ENCODE measurements around the gene SEPHS2. TPM values are rescaled to one million over a fixed set of nuclear protein-coding genes. Genes with fewer than 3 reads are reported as not detected.

The SEPHS2 gene
- total and polyA plus RNA-seq, 2 of the 8 experiments (the other 6 are each of a cell fraction or from before 2014, with no cell fraction given), result 28.2 to 61.8 TPM

DNA sequence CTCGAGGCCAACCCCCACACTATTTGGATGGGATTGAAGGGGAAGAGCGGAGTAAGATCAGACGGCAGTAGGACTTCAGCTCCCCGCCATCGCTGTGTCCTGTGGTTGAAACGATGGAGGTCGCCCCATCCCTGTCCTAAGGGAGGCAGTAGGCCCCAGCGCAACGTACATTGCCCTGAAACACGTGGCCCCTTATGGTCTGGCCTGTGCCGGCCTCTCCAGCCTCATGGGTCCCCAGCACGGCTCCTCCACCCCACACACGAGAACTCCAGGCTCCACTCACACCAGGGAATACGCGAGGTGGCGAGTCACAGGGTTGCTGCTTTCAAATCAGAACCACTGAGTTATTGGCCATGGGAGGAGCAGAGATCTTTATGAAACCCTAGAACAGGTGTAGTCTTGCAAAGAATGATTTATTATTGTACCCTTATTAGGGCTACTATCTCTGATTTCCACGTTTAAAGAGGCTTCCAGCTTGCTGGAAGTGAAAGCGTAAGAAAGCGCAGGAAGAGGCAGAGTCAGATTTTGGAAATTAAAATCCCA is 15.2 kb downstream of the SEPHS2 start:
- Histone ChIP-seq H2AFZ (ENCODE audit: low read length) (peak overlapping the region; percentile 93), H4K91ac (replicated peaks; ENCODE audit: insufficient read length, low read length) (peak overlapping the region; percentile 20), H3K4me3 (ENCODE audit: extremely low read depth in 1 of 4, insufficient read depth in 2 of 4, low read depth in 3 of 4, low read length in 4 of 4) (peak overlapping the region in 1 of 4 experiments; percentile 84; a peak in 2 of 8 replicates), H4K8ac (ENCODE audit: extremely low read depth, insufficient read depth, low read length) (no peak overlapping the region), H3K23ac (ENCODE audit: insufficient read length) (no peak overlapping the region), H2BK120ac (replicated peaks; ENCODE audit: low read depth, low read length) (no peak overlapping the region), H3K79me2 (ENCODE audit: control insufficient read depth in 1 of 2, insufficient read depth in 2 of 2, low read length in 2 of 2) (peaks cover 0 to 21% of the 10 kb centered on the region in 2 experiments; a peak in 2 of 4 replicates), H3K4me2 (ENCODE audit: insufficient read depth in 1 of 2, low read depth in 2 of 2, low read length in 2 of 2) (peak overlapping the region; percentile 48 to 55), H3K4ac (replicated peaks; ENCODE audit: insufficient read length, low read depth, low read length) (no peak overlapping the region), H3K56ac (replicated peaks; ENCODE audit: insufficient read length, low read depth, low read length) (no peak overlapping the region), H3K18ac (ENCODE audit: extremely low read depth, low read length) (no peak overlapping the region; the same call in 1 of the 2 replicates), H2AK5ac (ENCODE audit: low read depth, low read length) (no peak overlapping the region), H2BK20ac (ENCODE audit: low read length) (no peak overlapping the region), H2BK5ac (ENCODE audit: low read depth, low read length) (0 out of 2 replicates have a peak overlapping the region, but pooled peaks have one; percentile 9), H3K9ac (replicated peaks in 1 of 4; ENCODE audit: extremely low read depth in 1 of 4, low read depth in 3 of 4, low read length in 3 of 4) (peak overlapping the region in 1 of 4 experiments; percentile 38; a peak in 1 of 7 replicates), H3K9me3 (ENCODE audit: insufficient read depth in 2 of 2, low read depth in 1 of 2, low read length in 1 of 2) (no peaks in the 10 kb centered on the region), H4K5ac (ENCODE audit: insufficient read length, low read depth, low read length) (peak overlapping the region; percentile 16), H3K4me1 (replicated peaks in 1 of 4; ENCODE audit: control insufficient read depth in 3 of 4, insufficient read depth in 4 of 4, low read length in 3 of 4) (peaks cover 0 to 6% (median 4%) of the 10 kb centered on the region in 4 experiments; a peak in 4 of 7 replicates), H4K20me1 (replicated peaks in 1 of 2; ENCODE audit: control insufficient read depth in 1 of 2, insufficient read depth in 2 of 2, low read length in 2 of 2) (peaks cover 2% of the 10 kb centered on the region in 2 experiments), H3K36me3 (ENCODE audit: control insufficient read depth in 2 of 4, insufficient read depth in 4 of 4, low read length in 3 of 4) (peaks cover 8 to 14% (median 9%) of the 10 kb centered on the region in 4 experiments; a peak in 7 of 8 replicates), H3K27ac (ENCODE audit: low read depth, low read length) (peak overlapping the region; percentile 12; the same call in 1 of the 2 replicates), H3K27me3 (replicated peaks in 1 of 4; ENCODE audit: control insufficient read depth in 3 of 4, extremely low read depth in 1 of 4, insufficient read depth in 3 of 4, low read length in 3 of 4) (no peaks in the 10 kb centered on the region), H3K14ac (ENCODE audit: insufficient read length) (no peak overlapping the region), H2BK12ac (ENCODE audit: low read depth, low read length) (no peak overlapping the region; the same call in 1 of the 2 replicates), H3K23me2 (ENCODE audit: low read depth, low read length) (peaks cover 7% of the 10 kb centered on the region; the same call in 1 of the 2 replicates), H2BK15ac (ENCODE audit: low read length) (peak overlapping the region; percentile 66; the same call in 1 of the 2 replicates), H3K79me1 (ENCODE audit: low read depth, low read length) (peaks cover 3% of the 10 kb centered on the region; the same call in 1 of the 2 replicates)
- DNase-seq (ENCODE audit: low read depth in 1 of 2, low spot score in 2 of 2) (no peak), FAIRE-seq (no peak)
- 53% methylated on average over 19 of the region's 19 CpGs; no CpG with 5 or more reads in 1 of the 2 experiments for WGBS, 2 experiments (ENCODE audit: extremely low coverage in 1 of 2, insufficient coverage in 1 of 2, insufficient read length in 1 of 2, insufficient replicate concordance in 2 of 2, low coverage in 1 of 2, low lambda C conversion rate in 2 of 2, missing lambda C conversion rate in 1 of 2)
- CTCF ChIA-PET (ENCODE audit: partially characterized antibody), result interaction anchor here (0.7 to 2.5 kb wide), 34 partner anchors 12 to 374 kb away, joined by 3 to 17 read pairs (median 5); partner anchors contain the start of genes ZNF689, ZNF747 and ZNF764
- POLR2A ChIA-PET (ENCODE audit: partially characterized antibody), result interaction anchor here (0.6 to 2.3 kb wide), 17 partner anchors 12 to 226 kb away, joined by 3 to 15 read pairs (median 4); partner anchors contain the start of genes ZNF48, ZNF688, ZNF689 and ZNF747
- TF ChIP-seq YY1 (IDR thresholded peaks at IDR 0.05; ENCODE audit: low read depth, low read length), result no peak
- no peak for TF ChIP-seq RXRA (IDR thresholded peaks at IDR 0.05; ENCODE audit: insufficient read depth, low read depth, low read length)
- TF ChIP-seq E2F6 (IDR thresholded peaks at IDR 0.05), result peak; percentile 89
- 0 out of 4 replicates have a peak, but pooled peaks have one; percentile 10 to 32 for TF ChIP-seq HDAC2 (IDR thresholded peaks at IDR 0.05; ENCODE audit: borderline replicate concordance in 1 of 2, low read depth in 2 of 2, low read length in 2 of 2)
- peak; percentile 37 to 48; a peak in 3 of 4 replicates for TF ChIP-seq RAD21 (IDR thresholded peaks at IDR 0.05 in 1 of 2, conservative IDR thresholded peaks at IDR 0.05 in 1 of 2; ENCODE audit: low read depth in 2 of 2, low read length in 2 of 2)
- no peak for TF ChIP-seq JUN (IDR thresholded peaks at IDR 0.05; ENCODE audit: low read depth, low read length)
- no peak for TF ChIP-seq CTBP2 (IDR thresholded peaks at IDR 0.05; ENCODE audit: borderline replicate concordance, insufficient read depth, insufficient read length, low read length)
- no peak for TF ChIP-seq TAF7 (optimal IDR thresholded peaks at IDR 0.05; ENCODE audit: borderline replicate concordance, low read depth, low read length)
